GM12878 (cell line): ENCODE measurements around the gene ZC3H15. TPM values are rescaled to one million over a fixed set of nuclear protein-coding genes. Genes with fewer than 3 reads are reported as not detected.

Source experiments
- ATAC-seq: fragments of 200-7000 bp; cut with Tn5 transposase; 3 replicates; pipeline ENCODE4 v1.9.1; 2020; ENCODE audit warnings: mild to moderate bottlenecking, moderate library complexity
- BruUV-seq: library from RNA; stranded (reverse); fragments of 400-500 nt; replicated peaks from 2 replicates; lab custom pipeline; 2021; lab: Mats Ljungman, UMichigan
- CTCF ChIA-PET: fragments of 300-600 bp; sonication (Branson Sonifier 250); formaldehyde crosslinking; extraction: SDS; loops from one replicate; lab custom pipeline; 2021; ENCODE audit warnings: inconsistent platforms; lab: Yijun Ruan, JAX
- POLR2A ChIA-PET: fragments of 350-600 bp; formaldehyde crosslinking; extraction: SDS; loops from one replicate; lab custom pipeline; 2021; ENCODE audit warnings: inconsistent platforms; lab: Charles Lee
- RAD21 ChIA-PET: fragments of 300-600 bp; sonication (Branson Sonifier 250); formaldehyde crosslinking; loops from one replicate; lab custom pipeline; 2023; ENCODE audit warnings: antibody characterized with exemption; ENCODE audit not compliant: unreplicated experiment; lab: Charles Lee
- SMC1A ChIA-PET: fragments of 300-600 bp; sonication (Branson Sonifier 250); formaldehyde crosslinking; loops from one replicate; lab custom pipeline; 2023; ENCODE audit not compliant: unreplicated experiment, uncharacterized antibody; lab: Charles Lee
- DNase-seq: peaks from one replicate; pipeline ENCODE4 v3.0.0-alpha.2; 2011; ENCODE audit warnings: low read depth, low spot score
- FAIRE-seq: peaks from 3 replicates; lab custom pipeline; 2011; peaks lifted over from hg19 to GRCh38; lab: Jason Lieb, UNC
- H2AFZ ChIP-seq: 2 replicates; pipeline ENCODE4 v1.6.0; 2011; ENCODE audit warnings: low read depth, low read length, control low read depth; ENCODE audit not compliant: control insufficient read depth
- H3K27ac ChIP-seq: 2 replicates; pipeline ENCODE4 v1.5.1; 2011; ENCODE audit warnings: control low read depth; ENCODE audit not compliant: control insufficient read depth, insufficient read depth
- H3K27me3 ChIP-seq, 2 experiments: replicated peaks in 1 of 2; 2 replicates each; pipeline versions ENCODE4 v1.6.0 to v1.6.1; 2011; ENCODE audit warnings: low read length in 1 of 2; ENCODE audit not compliant: control insufficient read depth in 2 of 2, insufficient read depth in 2 of 2
- H3K36me3 ChIP-seq, 2 experiments: 2 replicates each; pipeline ENCODE4 v1.5.1; 2011; ENCODE audit warnings: low read length in 1 of 2; ENCODE audit not compliant: control insufficient read depth in 2 of 2, insufficient read depth in 2 of 2
- H3K4me1 ChIP-seq: 2 replicates; pipeline ENCODE4 v1.6.1; 2011; ENCODE audit warnings: mild to moderate bottlenecking, low read length, moderate library complexity, mixed read lengths; ENCODE audit not compliant: control insufficient read depth, insufficient read depth
- H3K4me2 ChIP-seq: 2 replicates; pipeline ENCODE4 v1.6.0; 2011; ENCODE audit warnings: control low read depth; ENCODE audit not compliant: control insufficient read depth, insufficient read depth
- H3K4me3 ChIP-seq: fragments of 200-600 bp; sonication (generic); 2 replicates; pipeline ENCODE4 v1.5.1; 2016
- H3K79me2 ChIP-seq: 2 replicates; pipeline ENCODE4 v1.6.0; 2011; ENCODE audit warnings: low read length; ENCODE audit not compliant: control insufficient read depth, insufficient read depth
- H3K9ac ChIP-seq: 2 replicates; pipeline ENCODE4 v1.8.0; 2011; ENCODE audit warnings: low read length, control low read depth, mixed read lengths; ENCODE audit not compliant: control insufficient read depth, insufficient read depth
- H3K9me3 ChIP-seq: replicated peaks from 3 replicates; pipeline ENCODE4 v1.5.1; 2011; ENCODE audit warnings: mild to moderate bottlenecking, low read length; ENCODE audit not compliant: control insufficient read depth, insufficient read depth
- H4K20me1 ChIP-seq: 2 replicates; pipeline ENCODE4 v1.6.0; 2011; ENCODE audit not compliant: control insufficient read depth, insufficient read depth
- CBX3 ChIP-seq: fragments of 200-600 bp; sonication (generic); IDR thresholded peaks from 2 replicates; pipeline ENCODE4 v1.6.1; 2016; ENCODE audit warnings: low read depth, borderline replicate concordance
- CREB1 ChIP-seq: IDR thresholded peaks from 2 replicates; pipeline ENCODE4 v1.6.1; 2012; ENCODE audit warnings: low read depth, mild to moderate bottlenecking, inconsistent platforms
- FOS ChIP-seq: IDR thresholded peaks from 3 replicates; pipeline ENCODE4 v1.6.1; 2011; ENCODE audit warnings: borderline replicate concordance; ENCODE audit not compliant: insufficient read length; ENCODE audit errors: extremely low read depth
- HDGF ChIP-seq: fragments of 450-650 bp; IDR thresholded peaks from 2 replicates; pipeline ENCODE4 v1.6.1; 2016; ENCODE audit warnings: antibody characterized with exemption
- KLF5 ChIP-seq: fragments of 450-650 bp; IDR thresholded peaks from 2 replicates; pipeline ENCODE4 v1.6.1; 2014; ENCODE audit warnings: mild to moderate bottlenecking; ENCODE audit not compliant: partially characterized antibody
- NR2C2 ChIP-seq: IDR thresholded peaks from 2 replicates; pipeline ENCODE4 v1.6.1; 2011; ENCODE audit warnings: borderline replicate concordance, low read depth; ENCODE audit not compliant: control insufficient read depth, insufficient read length
- PAX5 ChIP-seq: IDR thresholded peaks from 2 replicates; pipeline ENCODE4 v1.6.1; 2011; ENCODE audit warnings: low read depth, low read length, borderline replicate concordance
- POU2F2 ChIP-seq: IDR thresholded peaks from 3 replicates; pipeline ENCODE4 v1.6.1; 2011; ENCODE audit warnings: low read depth, mild to moderate bottlenecking, low read length, borderline replicate concordance
- SMAD5 ChIP-seq: IDR thresholded peaks from 2 replicates; pipeline ENCODE4 v1.6.1; 2016; ENCODE audit warnings: antibody characterized with exemption, low read depth
- ZNF207 ChIP-seq: fragments of 450-650 bp; IDR thresholded peaks from 2 replicates; pipeline ENCODE4 v1.6.1; 2014; ENCODE audit warnings: antibody characterized with exemption, mild to moderate bottlenecking, borderline replicate concordance
- ZNF217 ChIP-seq: fragments of 450-650 bp; IDR thresholded peaks from 2 replicates; pipeline ENCODE4 v1.6.1; 2017; ENCODE audit warnings: antibody characterized with exemption, mild to moderate bottlenecking
- ZNF622 ChIP-seq: fragments of 450-650 bp; IDR thresholded peaks from 2 replicates; pipeline ENCODE4 v1.6.1; 2017; ENCODE audit warnings: mild to moderate bottlenecking, inconsistent platforms
- WGBS: methylation state at CpG from one replicate; pipeline ENCODE4 v1.1.6; 2016; ENCODE audit warnings: low lambda C conversion rate; ENCODE audit not compliant: insufficient replicate concordance, insufficient coverage; ENCODE audit errors: missing lambda C conversion rate; 5-methylcytosine and 5-hydroxymethylcytosine counted together
- in situ Hi-C: fragments of 300-500 bp; cut with MboI; formaldehyde crosslinking; loops from 9 replicates; pipeline ENCODE4 v1.14.3; 2018; ENCODE audit warnings: mixed read lengths
- intact Hi-C: fragments of 100-400 bp; cut with micrococcal nuclease; formaldehyde crosslinking; loops from one replicate; pipeline ENCODE4 v1.14.2; 2022; ENCODE audit not compliant: unreplicated experiment
- polyA plus RNA-seq, 11 experiments: library from polyadenylated mRNA; depleted of rRNA in 4 of 11; unstranded in 6 of 11; stranded (reverse) in 5 of 11; fragments of >200 nt; fragmentation: Nextera tagmentation in 4 of 11; fragmentation: Illumina TruSeq in 1 of 11; extraction: Ambion mirVana in 4 of 11; extraction: Trizol in 1 of 11; gene quantifications; 1 replicate in 1 of 11; 2 replicates in 10 of 11; pipeline versions ENCODE4 v1.2.1 to v1.2.3, GENCODE V29; 2011 to 2016; ENCODE audit warnings: inconsistent platforms in 2 of 11, missing spikeins in 2 of 11, low read depth in 1 of 11
- total RNA-seq, 4 experiments: library from RNA; depleted of rRNA in 3 of 4; stranded (reverse); fragments of >200 nt in 3 of 4; fragmentation: Illumina TruSeq in 1 of 4; extraction: Trizol in 1 of 4; gene quantifications; 2 replicates each; pipeline versions ENCODE4 v1.2.1 to v1.2.3, GENCODE V29; 2013 to 2021
- TF ChIP-seq, protein P1 (sequence below): fragments of 450-650 bp; formaldehyde crosslinking; IDR thresholded peaks from 2 replicates; pipeline ENCODE4 v1.5.0; 2022; ENCODE audit warnings: mild to moderate bottlenecking, missing genetic modification characterization
- TF ChIP-seq, protein P2 (sequence below): IDR thresholded peaks from 2 replicates; pipeline ENCODE4 v1.6.1; 2012; ENCODE audit warnings: low read depth, low read length, improper control_type of control experiment
- TF ChIP-seq, protein P3 (sequence below): fragments of 450-650 bp; IDR thresholded peaks from 2 replicates; pipeline ENCODE4 v1.6.1; 2017; ENCODE audit warnings: mild to moderate bottlenecking

ZC3H15 gene
- total and polyA plus RNA-seq, 10 of the 15 experiments (the other 5 are each of a cell fraction or from before 2014, with no cell fraction given), result 51.5 to 152 (median 123) TPM

DNA sequence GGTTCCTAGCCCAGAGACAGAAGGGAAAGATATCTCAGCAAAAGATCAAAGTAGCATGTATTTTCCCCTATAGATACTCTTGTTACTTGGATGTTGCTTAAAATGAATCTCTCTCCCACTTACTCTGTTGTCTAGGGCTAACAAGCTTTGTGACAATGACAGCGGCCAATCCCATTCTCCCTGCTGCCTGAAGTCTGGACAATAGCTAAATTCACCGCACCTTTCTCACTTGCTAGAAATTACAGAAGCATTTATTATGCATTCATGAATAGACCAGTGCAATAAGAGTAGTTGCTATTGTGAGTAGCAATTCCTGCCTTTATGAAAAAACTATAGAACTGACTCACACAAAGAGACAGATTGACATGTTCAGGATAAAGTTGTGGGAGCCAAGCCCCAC, 42.2 kb upstream of the ZC3H15 start (continued):
- TF ChIP-seq ZNF207 (no peak), POU2F2 (no peak), PAX5 (no peak), ZNF217 (no peak), SMAD5 (no peak)
- TF ChIP-seq, protein P1, sequence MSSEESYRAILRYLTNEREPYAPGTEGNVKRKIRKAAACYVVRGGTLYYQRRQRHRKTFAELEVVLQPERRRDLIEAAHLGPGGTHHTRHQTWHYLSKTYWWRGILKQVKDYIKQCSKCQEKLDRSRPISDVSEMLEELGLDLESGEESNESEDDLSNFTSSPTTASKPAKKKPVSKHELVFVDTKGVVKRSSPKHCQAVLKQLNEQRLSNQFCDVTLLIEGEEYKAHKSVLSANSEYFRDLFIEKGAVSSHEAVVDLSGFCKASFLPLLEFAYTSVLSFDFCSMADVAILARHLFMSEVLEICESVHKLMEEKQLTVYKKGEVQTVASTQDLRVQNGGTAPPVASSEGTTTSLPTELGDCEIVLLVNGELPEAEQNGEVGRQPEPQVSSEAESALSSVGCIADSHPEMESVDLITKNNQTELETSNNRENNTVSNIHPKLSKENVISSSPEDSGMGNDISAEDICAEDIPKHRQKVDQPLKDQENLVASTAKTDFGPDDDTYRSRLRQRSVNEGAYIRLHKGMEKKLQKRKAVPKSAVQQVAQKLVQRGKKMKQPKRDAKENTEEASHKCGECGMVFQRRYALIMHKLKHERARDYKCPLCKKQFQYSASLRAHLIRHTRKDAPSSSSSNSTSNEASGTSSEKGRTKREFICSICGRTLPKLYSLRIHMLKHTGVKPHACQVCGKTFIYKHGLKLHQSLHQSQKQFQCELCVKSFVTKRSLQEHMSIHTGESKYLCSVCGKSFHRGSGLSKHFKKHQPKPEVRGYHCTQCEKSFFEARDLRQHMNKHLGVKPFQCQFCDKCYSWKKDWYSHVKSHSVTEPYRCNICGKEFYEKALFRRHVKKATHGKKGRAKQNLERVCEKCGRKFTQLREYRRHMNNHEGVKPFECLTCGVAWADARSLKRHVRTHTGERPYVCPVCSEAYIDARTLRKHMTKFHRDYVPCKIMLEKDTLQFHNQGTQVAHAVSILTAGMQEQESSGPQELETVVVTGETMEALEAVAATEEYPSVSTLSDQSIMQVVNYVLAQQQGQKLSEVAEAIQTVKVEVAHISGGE (CRISPR knock-in tag), result no peak
- TF ChIP-seq, protein P2, sequence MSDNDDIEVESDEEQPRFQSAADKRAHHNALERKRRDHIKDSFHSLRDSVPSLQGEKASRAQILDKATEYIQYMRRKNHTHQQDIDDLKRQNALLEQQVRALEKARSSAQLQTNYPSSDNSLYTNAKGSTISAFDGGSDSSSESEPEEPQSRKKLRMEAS, result no peak
- TF ChIP-seq, all 136 proteins: peak for 0

DNA sequence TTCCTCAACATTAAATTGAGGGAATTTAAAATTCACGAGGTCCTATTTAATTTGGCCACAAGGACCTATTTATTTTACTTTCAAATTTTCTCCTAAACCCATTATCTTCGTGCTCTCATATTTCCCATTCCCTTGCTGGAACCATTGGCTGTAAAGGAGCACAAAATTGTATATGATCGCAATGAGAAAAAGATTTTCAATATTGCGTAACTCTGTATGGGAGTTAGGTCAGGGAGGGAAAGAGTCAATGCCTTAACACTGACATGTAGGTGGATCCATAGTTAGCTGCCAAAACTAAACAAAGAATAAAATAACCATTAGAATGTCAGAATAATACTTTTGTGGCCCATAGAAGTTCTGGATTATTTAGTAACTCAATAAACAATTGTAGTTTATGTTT, 40.6 kb upstream of the ZC3H15 start:
- Histone ChIP-seq H2AFZ (no peak overlapping the region), H3K79me2 (no peaks in the 10 kb centered on the region), H3K36me3 (no peaks in the 10 kb centered on the region), H4K20me1 (no peaks in the 10 kb centered on the region), H3K9ac (no peak overlapping the region), H3K9me3 (no peaks in the 10 kb centered on the region), H3K4me3 (no peak overlapping the region), H3K4me2 (no peak overlapping the region), H3K27me3 (no peaks in the 10 kb centered on the region), H3K27ac (no peak overlapping the region), H3K4me1 (no peaks in the 10 kb centered on the region)
- intact Hi-C loops (loop anchor here (10.0 kb wide), 1 partner anchor 651 kb away; no protein-coding TSS in a partner anchor), in situ Hi-C loops (no loop called here)
- FAIRE-seq, result no peak
- ATAC-seq, result no peak
- POLR2A ChIA-PET, result no interaction called here
- CTCF ChIA-PET, result no interaction called here
- no peak for DNase-seq
- WGBS, result 98% methylated on average over 4 of the region's 4 CpGs
- no TSS peak for BruUV-seq
- RAD21 ChIA-PET, result no interaction called here
- SMC1A ChIA-PET, result no interaction called here
- TF ChIP-seq HDGF (no peak), ZNF217 (no peak), CREB1 (no peak), KLF5 (no peak), FOS (no peak), ZNF622 (no peak), NR2C2 (no peak), PAX5 (no peak), CBX3 (no peak)
- TF ChIP-seq, protein P3, sequence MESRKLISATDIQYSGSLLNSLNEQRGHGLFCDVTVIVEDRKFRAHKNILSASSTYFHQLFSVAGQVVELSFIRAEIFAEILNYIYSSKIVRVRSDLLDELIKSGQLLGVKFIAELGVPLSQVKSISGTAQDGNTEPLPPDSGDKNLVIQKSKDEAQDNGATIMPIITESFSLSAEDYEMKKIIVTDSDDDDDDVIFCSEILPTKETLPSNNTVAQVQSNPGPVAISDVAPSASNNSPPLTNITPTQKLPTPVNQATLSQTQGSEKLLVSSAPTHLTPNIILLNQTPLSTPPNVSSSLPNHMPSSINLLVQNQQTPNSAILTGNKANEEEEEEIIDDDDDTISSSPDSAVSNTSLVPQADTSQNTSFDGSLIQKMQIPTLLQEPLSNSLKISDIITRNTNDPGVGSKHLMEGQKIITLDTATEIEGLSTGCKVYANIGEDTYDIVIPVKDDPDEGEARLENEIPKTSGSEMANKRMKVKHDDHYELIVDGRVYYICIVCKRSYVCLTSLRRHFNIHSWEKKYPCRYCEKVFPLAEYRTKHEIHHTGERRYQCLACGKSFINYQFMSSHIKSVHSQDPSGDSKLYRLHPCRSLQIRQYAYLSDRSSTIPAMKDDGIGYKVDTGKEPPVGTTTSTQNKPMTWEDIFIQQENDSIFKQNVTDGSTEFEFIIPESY, result no peak
- TF ChIP-seq, protein P1 (CRISPR knock-in tag), result no peak
